ENCODE data around the gene ADAMTS13. TPM values are rescaled to one million over a fixed set of nuclear protein-coding genes. Genes with fewer than 3 reads are reported as not detected.

Gene ADAMTS13
- total RNA-seq, 3 donors from 2014 or later = 0.60 to 0.91 (median 0.79) TPM

GRCh38 chr9:133495327-133496293 lies 73.4 kb downstream of the ADAMTS13 start:
- Mint-ChIP-seq H3K4me3 (no peak overlapping the region), H3K36me3 (ENCODE audit: insufficient read depth) (no peaks in the 10 kb centered on the region), H3K27me3 (ENCODE audit: low read depth) (peaks cover 6% of the 10 kb centered on the region), H3K4me1 (ENCODE audit: low read depth) (no peaks in the 10 kb centered on the region), H3K9me3 (no peaks in the 10 kb centered on the region)
- DNase-seq (no peak), ATAC-seq (no peak)

GRCh38 chr9:133496861-133497842 lies 75.0 kb downstream of the ADAMTS13 start:
- peaks cover 11% of the 10 kb centered on the region for H3K9me3 Mint-ChIP-seq
- H3K27me3 Mint-ChIP-seq (ENCODE audit: low read depth) = peaks cover 6% of the 10 kb centered on the region

DNA sequence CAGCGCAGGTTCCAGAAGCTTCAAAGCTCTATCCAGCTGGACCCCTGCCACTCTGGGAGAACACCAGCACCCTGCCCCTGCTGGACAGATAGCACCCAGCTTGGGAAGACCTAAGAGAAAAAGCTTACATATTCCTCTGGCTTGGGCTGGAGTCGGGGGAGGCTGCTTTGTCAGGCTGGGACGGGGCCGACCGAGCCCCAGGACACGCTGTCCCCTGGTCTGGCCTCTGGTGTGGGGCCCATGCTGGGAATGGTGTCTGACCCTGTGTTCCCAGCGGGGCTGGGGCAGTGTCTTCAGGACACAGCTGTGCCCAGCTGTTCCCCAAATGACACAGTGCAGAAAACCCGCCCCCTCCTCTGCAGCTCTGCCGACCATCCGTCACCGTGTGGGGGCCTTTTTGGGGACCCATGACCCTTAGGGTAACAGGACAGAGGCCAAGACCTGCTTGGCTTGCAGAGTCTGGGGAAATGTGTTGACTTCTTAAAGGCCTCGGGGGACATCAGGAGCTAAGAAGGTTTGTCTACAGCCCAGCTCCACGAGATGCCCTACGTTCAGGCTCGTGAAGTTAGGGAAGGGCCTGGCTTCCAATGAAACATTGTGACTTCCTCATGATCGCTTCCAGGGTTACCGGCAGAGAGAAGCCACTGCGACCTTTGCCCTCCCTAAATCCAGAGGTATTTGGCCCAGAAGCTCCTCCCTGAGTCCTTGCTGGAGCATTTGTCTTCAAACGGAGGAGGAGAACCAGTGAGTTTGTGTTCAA lies 77.1 kb downstream of the ADAMTS13 start:
- Mint-ChIP-seq H3K27me3 (ENCODE audit: low read depth) (peaks cover 16% of the 10 kb centered on the region), H3K9me3 (peaks cover 16% of the 10 kb centered on the region), H3K4me3 (no peak overlapping the region), H3K4me1 (ENCODE audit: low read depth) (no peaks in the 10 kb centered on the region), H3K36me3 (ENCODE audit: insufficient read depth) (no peaks in the 10 kb centered on the region)
- DNase-seq (no peak), ATAC-seq (no peak)

More at GRCh38 chr9:133496861-133497842, 75.0 kb downstream of the ADAMTS13 start:
- DNase-seq (no peak), ATAC-seq (no peak)
- no peaks in the 10 kb centered on the region for H3K4me1 Mint-ChIP-seq (ENCODE audit: low read depth)
- no peaks in the 10 kb centered on the region for H3K36me3 Mint-ChIP-seq (ENCODE audit: insufficient read depth)
- no peak overlapping the region for H3K4me3 Mint-ChIP-seq

GRCh38 chr9:133499892-133500270 lies 77.7 kb downstream of the ADAMTS13 start:
- H3K27me3 Mint-ChIP-seq (ENCODE audit: low read depth) = peaks cover 16% of the 10 kb centered on the region
- no peaks in the 10 kb centered on the region for H3K4me1 Mint-ChIP-seq (ENCODE audit: low read depth)
- peaks cover 16% of the 10 kb centered on the region for H3K9me3 Mint-ChIP-seq
- H3K4me3 Mint-ChIP-seq = no peak overlapping the region
- DNase-seq (no peak), ATAC-seq (no peak)
- H3K36me3 Mint-ChIP-seq (ENCODE audit: insufficient read depth) = no peaks in the 10 kb centered on the region

- ATAC-seq = no peak
Measured at GRCh38 chr9:133502112-133502511, 79.9 kb downstream of the ADAMTS13 start.

DNA sequence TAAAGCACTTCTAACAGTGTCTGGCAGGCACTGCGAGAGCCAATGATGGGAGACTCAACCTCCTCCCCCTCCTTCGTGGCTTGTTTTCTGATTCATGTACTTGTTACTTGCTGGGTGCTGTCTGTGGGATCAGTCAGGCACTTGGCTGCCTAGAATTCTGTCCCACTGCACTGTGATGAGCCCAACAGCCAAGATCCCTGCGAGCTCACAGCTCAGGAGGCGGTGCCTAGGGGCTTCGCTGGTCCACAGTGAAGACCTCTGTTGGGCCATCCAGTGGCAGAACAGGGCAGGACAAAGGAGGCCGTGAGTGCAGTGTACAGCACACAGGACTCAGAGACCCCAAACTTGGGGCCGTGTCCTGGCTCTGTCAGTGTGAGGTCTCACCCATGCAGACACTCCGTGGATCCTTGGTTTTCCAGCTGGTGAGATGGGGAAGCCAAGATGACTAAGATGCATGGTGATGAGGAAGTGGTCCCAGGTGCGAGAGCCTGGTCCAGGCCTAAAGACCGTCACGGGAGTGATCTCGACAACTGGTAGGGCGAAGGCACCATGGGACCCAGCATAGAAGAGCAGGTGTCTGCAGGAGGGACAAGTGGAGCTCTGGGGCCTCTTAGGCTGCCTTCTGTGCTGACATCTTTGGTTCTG lies 83.1 kb downstream of the ADAMTS13 start:
- H3K9me3 Mint-ChIP-seq = peaks cover 16% of the 10 kb centered on the region
- peaks cover 10% of the 10 kb centered on the region for H3K27me3 Mint-ChIP-seq (ENCODE audit: low read depth)
- no peak for DNase-seq
- H3K4me3 Mint-ChIP-seq = no peak overlapping the region
- H3K36me3 Mint-ChIP-seq (ENCODE audit: insufficient read depth) = no peaks in the 10 kb centered on the region
- peaks cover 19% of the 10 kb centered on the region for H3K4me1 Mint-ChIP-seq (ENCODE audit: low read depth)
- no peak for ATAC-seq

More at GRCh38 chr9:133502112-133502511, 79.9 kb downstream of the ADAMTS13 start:
- Mint-ChIP-seq H3K27me3 (ENCODE audit: low read depth) (peaks cover 16% of the 10 kb centered on the region), H3K4me3 (no peak overlapping the region), H3K9me3 (peaks cover 16% of the 10 kb centered on the region), H3K36me3 (ENCODE audit: insufficient read depth) (no peaks in the 10 kb centered on the region), H3K4me1 (ENCODE audit: low read depth) (no peaks in the 10 kb centered on the region)
- DNase-seq = no peak

- DNase-seq (no peak), ATAC-seq (no peak)
- Mint-ChIP-seq H3K9me3 (peaks cover 16% of the 10 kb centered on the region), H3K4me1 (ENCODE audit: low read depth) (peaks cover 19% of the 10 kb centered on the region), H3K27me3 (ENCODE audit: low read depth) (peaks cover 10% of the 10 kb centered on the region), H3K36me3 (ENCODE audit: insufficient read depth) (no peaks in the 10 kb centered on the region), H3K4me3 (no peak overlapping the region)
Measured at GRCh38 chr9:133505901-133506652, 83.9 kb downstream of the ADAMTS13 start.

- H3K9me3 Mint-ChIP-seq = peaks cover 11% of the 10 kb centered on the region
- H3K4me1 Mint-ChIP-seq (ENCODE audit: low read depth) = peaks cover 19% of the 10 kb centered on the region
Measured at GRCh38 chr9:133506653-133507038, 84.5 kb downstream of the ADAMTS13 start.

DNA sequence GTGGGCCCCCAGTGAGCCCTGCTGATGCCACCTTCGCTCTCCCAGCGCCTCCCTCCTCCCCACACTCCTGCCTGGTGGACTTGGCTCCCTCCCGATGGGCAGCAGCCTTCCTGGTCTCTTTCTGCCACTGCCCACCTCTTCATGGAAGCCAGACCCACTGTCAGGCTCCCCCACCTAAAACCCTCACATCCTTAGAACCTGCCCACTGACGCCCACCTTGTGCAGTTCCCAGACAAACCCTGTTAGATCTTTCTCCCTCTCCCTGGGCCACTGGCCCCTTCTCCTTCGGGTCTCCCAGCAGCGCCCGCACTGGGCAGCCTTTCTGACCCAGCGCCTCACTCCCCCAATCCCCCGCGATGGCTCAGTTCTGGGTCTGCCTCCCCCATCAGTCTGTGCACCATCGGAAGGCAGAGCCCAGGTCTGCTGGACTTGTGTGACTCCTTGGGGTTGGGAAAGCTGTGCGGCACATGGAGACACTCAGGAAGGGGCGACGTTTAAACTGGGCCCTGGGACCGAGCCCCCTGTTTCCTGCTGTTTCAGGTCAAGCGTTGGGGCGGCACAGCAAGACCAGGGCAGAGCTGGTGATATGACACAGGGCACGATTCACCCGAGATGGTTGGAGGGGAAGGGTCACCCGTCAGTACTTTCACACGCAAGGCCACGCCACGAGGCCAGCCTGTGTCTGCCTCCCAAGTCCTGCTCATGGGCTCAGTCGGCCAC lies 85.2 kb downstream of the ADAMTS13 start:
- H3K27me3 Mint-ChIP-seq (ENCODE audit: low read depth) = peaks cover 8% of the 10 kb centered on the region
- ATAC-seq (no peak), DNase-seq (no peak)
- H3K36me3 Mint-ChIP-seq (ENCODE audit: insufficient read depth) = no peaks in the 10 kb centered on the region
- H3K9me3 Mint-ChIP-seq = peaks cover 3% of the 10 kb centered on the region
- no peak overlapping the region for H3K4me3 Mint-ChIP-seq
- H3K4me1 Mint-ChIP-seq (ENCODE audit: low read depth) = peaks cover 19% of the 10 kb centered on the region

More at GRCh38 chr9:133506653-133507038, 84.5 kb downstream of the ADAMTS13 start:
- H3K36me3 Mint-ChIP-seq (ENCODE audit: insufficient read depth) = no peaks in the 10 kb centered on the region
- no peak overlapping the region for H3K4me3 Mint-ChIP-seq
- no peak for ATAC-seq
- peaks cover 10% of the 10 kb centered on the region for H3K27me3 Mint-ChIP-seq (ENCODE audit: low read depth)
- DNase-seq = no peak

DNA sequence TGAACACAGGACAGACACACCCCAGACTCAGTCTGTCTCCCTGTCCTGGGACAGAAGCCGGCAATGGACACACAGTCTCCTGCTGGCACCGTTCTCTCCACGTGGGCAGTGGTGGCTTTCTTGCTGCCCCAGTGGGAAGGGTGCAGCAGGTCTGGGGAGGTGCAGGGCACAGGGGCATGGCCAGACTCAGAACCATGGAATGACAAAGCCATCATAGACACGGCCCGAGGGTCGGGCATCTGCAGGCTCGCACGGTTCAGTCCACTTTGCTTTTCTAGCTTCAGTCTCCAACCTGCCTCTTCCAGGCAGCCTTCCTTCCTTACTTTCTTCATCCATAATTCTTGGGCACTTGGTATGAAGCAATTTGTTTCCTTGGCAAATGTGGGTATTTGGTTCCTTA lies 85.9 kb downstream of the ADAMTS13 start:
- no peak overlapping the region for H3K4me3 Mint-ChIP-seq
- H3K27me3 Mint-ChIP-seq (ENCODE audit: low read depth) = peaks cover 6% of the 10 kb centered on the region
- DNase-seq (no peak), ATAC-seq (no peak)
- H3K4me1 Mint-ChIP-seq (ENCODE audit: low read depth) = peaks cover 19% of the 10 kb centered on the region
- H3K36me3 Mint-ChIP-seq (ENCODE audit: insufficient read depth) = no peaks in the 10 kb centered on the region
- no peaks in the 10 kb centered on the region for H3K9me3 Mint-ChIP-seq

Measured in activated T-cell treated with anti-CD3 and anti-CD28 coated beads, Interleukin-2, amount 50 U/mL, for 4 hours (primary cell).